Bronchial epithelial cell (primary cell): ENCODE results near the gene RELB. TPM values are rescaled to one million over a fixed set of nuclear protein-coding genes. Genes with fewer than 3 reads are reported as not detected.

Experiments used
- DNase-seq: peaks from one replicate; pipeline ENCODE4 v3.0.0-alpha.2; 2010; ENCODE audit warnings: low read depth
- FAIRE-seq: peaks from 2 replicates; lab custom pipeline; 2011; peaks lifted over from hg19 to GRCh38; lab: Jason Lieb, UNC
- H3K27me3 ChIP-seq: 2 replicates; pipeline ENCODE4 v1.5.1; 2011; ENCODE audit warnings: low read length; ENCODE audit not compliant: control insufficient read depth, insufficient read depth
- H3K36me3 ChIP-seq: 2 replicates; pipeline ENCODE4 v1.5.1; 2011; ENCODE audit warnings: low read length; ENCODE audit not compliant: control insufficient read depth, insufficient read depth
- H3K4me3 ChIP-seq: 2 replicates; pipeline ENCODE4 v1.5.1; 2011; ENCODE audit warnings: mild to moderate bottlenecking, low read depth, low read length, control low read depth
- CTCF ChIP-seq: IDR thresholded peaks from 2 replicates; pipeline ENCODE4 v1.5.1; 2011; ENCODE audit warnings: mild to moderate bottlenecking, moderate library complexity, low read length, control low read depth, inconsistent platforms; ENCODE audit not compliant: insufficient read depth, severe bottlenecking
- total RNA-seq: library from RNA; depleted of rRNA; stranded (reverse); fragments of >200 nt; gene quantifications from 2 replicates; pipeline ENCODE4 v1.2.1, GENCODE V29; 2014

Gene RELB
- total RNA-seq, 1 donor from 2014 or later: 2.1 TPM

- DNase-seq (no peak), FAIRE-seq (no peak)
- no peak for TF ChIP-seq CTCF
- peaks cover 29% of the 10 kb centered on the region for H3K36me3 ChIP-seq
- no peak overlapping the region for H3K4me3 ChIP-seq
- H3K27me3 ChIP-seq: no peaks in the 10 kb centered on the region
Measured at GRCh38 chr19:44974857-44975256, 26.4 kb upstream of the RELB start.

- DNase-seq: no peak
- no peak for TF ChIP-seq CTCF
- H3K27me3 ChIP-seq: no peaks in the 10 kb centered on the region
- no peak overlapping the region for H3K4me3 ChIP-seq
- H3K36me3 ChIP-seq: peaks cover 29% of the 10 kb centered on the region
- no peak for FAIRE-seq
Measured at GRCh38 chr19:44975444-44975843, 25.8 kb upstream of the RELB start.

- no peak for TF ChIP-seq CTCF
- peaks cover 14% of the 10 kb centered on the region for H3K36me3 ChIP-seq
Measured at GRCh38 chr19:44984005-44984404, 17.3 kb upstream of the RELB start.

GRCh38 chr19:44985445-44985844, 15.8 kb upstream of the RELB start:
- H3K36me3 ChIP-seq: peaks cover 14% of the 10 kb centered on the region
- H3K27me3 ChIP-seq: no peaks in the 10 kb centered on the region
- no peak for TF ChIP-seq CTCF
- FAIRE-seq: no peak
- DNase-seq: no peak
- H3K4me3 ChIP-seq: no peak overlapping the region

More at GRCh38 chr19:44984005-44984404, 17.3 kb upstream of the RELB start:
- no peak for DNase-seq
- no peak overlapping the region for H3K4me3 ChIP-seq
- H3K27me3 ChIP-seq: no peaks in the 10 kb centered on the region
- FAIRE-seq: no peak

GRCh38 chr19:44986389-44986788, 14.9 kb upstream of the RELB start:
- Histone ChIP-seq H3K27me3 (no peaks in the 10 kb centered on the region), H3K4me3 (no peak overlapping the region), H3K36me3 (peaks cover 14% of the 10 kb centered on the region)
- no peak for DNase-seq
- TF ChIP-seq CTCF: no peak
- no peak for FAIRE-seq

- Histone ChIP-seq H3K27me3 (no peaks in the 10 kb centered on the region), H3K4me3 (no peak overlapping the region), H3K36me3 (peaks cover 18% of the 10 kb centered on the region)
- no peak for TF ChIP-seq CTCF
- no peak for FAIRE-seq
- no peak for DNase-seq
Measured at GRCh38 chr19:44987148-44987675, 14.1 kb upstream of the RELB start.
